ENCODE results near the gene PRICKLE1.

DNA sequence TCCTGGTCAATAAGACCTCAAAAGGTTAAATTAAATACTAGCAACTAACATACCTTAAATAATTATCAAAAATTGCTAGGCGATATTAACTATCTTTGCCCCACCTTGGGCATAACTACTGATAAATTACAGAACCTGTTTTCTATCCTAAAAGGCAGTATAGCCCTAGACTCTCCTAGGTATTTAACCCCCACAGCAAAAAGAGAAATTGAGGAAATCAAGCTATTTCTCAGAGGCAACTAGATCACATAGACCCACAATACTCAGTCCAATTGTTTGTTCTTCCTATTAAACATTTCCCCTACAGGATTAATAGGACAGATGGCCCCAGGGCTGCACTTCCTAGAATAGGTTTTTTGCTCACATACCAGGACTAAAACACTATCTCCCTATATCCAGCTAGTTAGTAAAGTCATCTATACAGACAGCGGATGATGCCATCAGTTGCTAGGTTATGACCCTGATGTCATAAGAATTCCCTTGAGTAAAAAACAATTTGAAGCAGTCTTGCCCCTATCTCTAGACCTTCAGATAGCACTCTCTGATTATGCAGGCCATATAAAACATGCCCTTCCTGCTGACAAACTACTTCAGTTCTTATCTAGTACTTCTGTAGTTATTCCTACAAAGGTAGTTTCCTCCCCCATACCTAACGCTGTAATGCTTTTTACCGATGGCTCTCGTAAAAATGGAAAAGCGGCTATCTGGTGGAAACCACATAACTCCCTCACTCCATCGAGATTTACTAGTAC is 145.2 kb downstream of the PRICKLE1 start:
- TF ChIP-seq, protein P1, sequence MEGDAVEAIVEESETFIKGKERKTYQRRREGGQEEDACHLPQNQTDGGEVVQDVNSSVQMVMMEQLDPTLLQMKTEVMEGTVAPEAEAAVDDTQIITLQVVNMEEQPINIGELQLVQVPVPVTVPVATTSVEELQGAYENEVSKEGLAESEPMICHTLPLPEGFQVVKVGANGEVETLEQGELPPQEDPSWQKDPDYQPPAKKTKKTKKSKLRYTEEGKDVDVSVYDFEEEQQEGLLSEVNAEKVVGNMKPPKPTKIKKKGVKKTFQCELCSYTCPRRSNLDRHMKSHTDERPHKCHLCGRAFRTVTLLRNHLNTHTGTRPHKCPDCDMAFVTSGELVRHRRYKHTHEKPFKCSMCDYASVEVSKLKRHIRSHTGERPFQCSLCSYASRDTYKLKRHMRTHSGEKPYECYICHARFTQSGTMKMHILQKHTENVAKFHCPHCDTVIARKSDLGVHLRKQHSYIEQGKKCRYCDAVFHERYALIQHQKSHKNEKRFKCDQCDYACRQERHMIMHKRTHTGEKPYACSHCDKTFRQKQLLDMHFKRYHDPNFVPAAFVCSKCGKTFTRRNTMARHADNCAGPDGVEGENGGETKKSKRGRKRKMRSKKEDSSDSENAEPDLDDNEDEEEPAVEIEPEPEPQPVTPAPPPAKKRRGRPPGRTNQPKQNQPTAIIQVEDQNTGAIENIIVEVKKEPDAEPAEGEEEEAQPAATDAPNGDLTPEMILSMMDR (IDR thresholded peaks at IDR 0.05), result no peak
- TF ChIP-seq POLR2A (IDR thresholded peaks at IDR 0.05), result no peak

Data from testis (tissue), 2 donors.